Measurements from ENCODE around the gene UBE3C.

GRCh38 chr7:157125376-157126223, 13.1 kb upstream of the UBE3C start:
- TF ChIP-seq GATA2 (IDR thresholded peaks at IDR 0.05; ENCODE audit: low read depth, low read length) (no peak), GATA3 (IDR thresholded peaks at IDR 0.05; ENCODE audit: low read depth, low read length) (no peak)
